ENCODE measurements around the gene APPL2. TPM values are rescaled to one million over a fixed set of nuclear protein-coding genes. Genes with fewer than 3 reads are reported as not detected.

The APPL2 gene
- total RNA-seq, 1 experiment from 2014 or later = 16.1 TPM

DNA sequence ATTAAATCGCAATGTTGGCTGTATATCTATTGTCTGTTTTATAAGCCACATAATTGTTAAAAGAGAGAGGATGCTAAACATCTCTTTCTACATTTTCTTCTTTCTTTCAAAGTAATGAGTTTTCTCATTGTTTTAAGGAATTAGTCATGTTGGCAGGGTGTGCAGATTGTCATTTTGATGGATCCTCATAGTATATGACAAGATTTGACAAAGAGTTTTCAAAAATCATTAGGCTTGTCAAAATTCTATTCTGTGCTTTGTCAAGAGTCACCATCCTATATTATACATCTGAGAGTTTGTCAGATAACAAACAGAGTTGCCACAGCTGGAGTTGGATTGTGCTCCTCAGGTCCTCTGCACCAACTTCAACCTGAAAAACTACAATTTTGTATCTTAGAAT, 35.4 kb upstream of the APPL2 start:
- H3K4me1 Mint-ChIP-seq = peaks cover 6% of the 10 kb centered on the region
- no peak for ATAC-seq
- no peak for TF ChIP-seq ZNF121 (CRISPR knock-in tag; IDR thresholded peaks at IDR 0.05)
- TF ChIP-seq ZNF671 (CRISPR knock-in tag; IDR thresholded peaks at IDR 0.05) = no peak
- TF ChIP-seq NR2C2 (CRISPR knock-in tag; IDR thresholded peaks at IDR 0.05) = no peak
- no peak for TF ChIP-seq ZNF138 (CRISPR knock-in tag; conservative IDR thresholded peaks at IDR 0.05)
- TF ChIP-seq TEAD4 (CRISPR knock-in tag; IDR thresholded peaks at IDR 0.05) = no peak
- no peak for TF ChIP-seq NFYB (CRISPR knock-in tag; conservative IDR thresholded peaks at IDR 0.05; ENCODE audit: low read depth)
- TF ChIP-seq JUN (CRISPR knock-in tag; IDR thresholded peaks at IDR 0.05) = no peak
- TF ChIP-seq SOX15 (CRISPR knock-in tag; IDR thresholded peaks at IDR 0.05) = no peak
- no peak for TF ChIP-seq OVOL2 (CRISPR knock-in tag; IDR thresholded peaks at IDR 0.05; ENCODE audit: borderline replicate concordance)
- no peak for TF ChIP-seq STAT6 (CRISPR knock-in tag; conservative IDR thresholded peaks at IDR 0.05; ENCODE audit: low read depth)
- TF ChIP-seq ZNF263 (CRISPR knock-in tag; IDR thresholded peaks at IDR 0.05; ENCODE audit: low read depth) = no peak
- no peak for TF ChIP-seq ZNF425 (CRISPR knock-in tag; conservative IDR thresholded peaks at IDR 0.05)
- TF ChIP-seq ZNF317 (CRISPR knock-in tag; IDR thresholded peaks at IDR 0.05; ENCODE audit: borderline replicate concordance, low read depth) = no peak
- H3K4me3 Mint-ChIP-seq = no peak overlapping the region
- CTCF ChIA-PET = no interaction called here
- H3K36me3 Mint-ChIP-seq = no peaks in the 10 kb centered on the region
- POLR2A ChIA-PET = no interaction called here
- no peaks in the 10 kb centered on the region; the same call in 1 of the 2 replicates for H3K27me3 Mint-ChIP-seq (ENCODE audit: low read depth)
- peaks cover 8% of the 10 kb centered on the region for H3K9me3 Mint-ChIP-seq
- DNase-seq (ENCODE audit: low spot score) = no peak
- H3K27ac Mint-ChIP-seq = no peak overlapping the region

GRCh38 chr12:105270671-105271255, 34.8 kb upstream of the APPL2 start:
- Mint-ChIP-seq H3K27ac (no peak overlapping the region), H3K36me3 (no peaks in the 10 kb centered on the region), H3K9me3 (peaks cover 8% of the 10 kb centered on the region), H3K27me3 (ENCODE audit: low read depth) (no peaks in the 10 kb centered on the region; the same call in 1 of the 2 replicates), H3K4me3 (no peak overlapping the region), H3K4me1 (peaks cover under 1% of the 10 kb centered on the region; the same call in 1 of the 2 replicates)
- DNase-seq (ENCODE audit: low spot score) = no peak
- no peak for ATAC-seq
- TF ChIP-seq ETV6 (CRISPR knock-in tag; IDR thresholded peaks at IDR 0.05) (no peak), ZNF425 (CRISPR knock-in tag; conservative IDR thresholded peaks at IDR 0.05) (no peak), ZNF317 (CRISPR knock-in tag; IDR thresholded peaks at IDR 0.05; ENCODE audit: borderline replicate concordance, low read depth) (no peak), ZNF671 (CRISPR knock-in tag; IDR thresholded peaks at IDR 0.05) (no peak), TEAD4 (CRISPR knock-in tag; IDR thresholded peaks at IDR 0.05) (no peak), EMX1 (CRISPR knock-in tag; IDR thresholded peaks at IDR 0.05) (no peak), NR2C2 (CRISPR knock-in tag; IDR thresholded peaks at IDR 0.05) (no peak), JUN (CRISPR knock-in tag; IDR thresholded peaks at IDR 0.05) (no peak), FOXK1 (CRISPR knock-in tag; IDR thresholded peaks at IDR 0.05) (no peak), NFATC4 (CRISPR knock-in tag; IDR thresholded peaks at IDR 0.05) (no peak), RELA (CRISPR knock-in tag; IDR thresholded peaks at IDR 0.05; ENCODE audit: borderline replicate concordance) (no peak), MXD4 (CRISPR knock-in tag; IDR thresholded peaks at IDR 0.05; ENCODE audit: borderline replicate concordance) (no peak), ZNF263 (CRISPR knock-in tag; IDR thresholded peaks at IDR 0.05; ENCODE audit: low read depth) (no peak)
- TF ChIP-seq, protein P1, sequence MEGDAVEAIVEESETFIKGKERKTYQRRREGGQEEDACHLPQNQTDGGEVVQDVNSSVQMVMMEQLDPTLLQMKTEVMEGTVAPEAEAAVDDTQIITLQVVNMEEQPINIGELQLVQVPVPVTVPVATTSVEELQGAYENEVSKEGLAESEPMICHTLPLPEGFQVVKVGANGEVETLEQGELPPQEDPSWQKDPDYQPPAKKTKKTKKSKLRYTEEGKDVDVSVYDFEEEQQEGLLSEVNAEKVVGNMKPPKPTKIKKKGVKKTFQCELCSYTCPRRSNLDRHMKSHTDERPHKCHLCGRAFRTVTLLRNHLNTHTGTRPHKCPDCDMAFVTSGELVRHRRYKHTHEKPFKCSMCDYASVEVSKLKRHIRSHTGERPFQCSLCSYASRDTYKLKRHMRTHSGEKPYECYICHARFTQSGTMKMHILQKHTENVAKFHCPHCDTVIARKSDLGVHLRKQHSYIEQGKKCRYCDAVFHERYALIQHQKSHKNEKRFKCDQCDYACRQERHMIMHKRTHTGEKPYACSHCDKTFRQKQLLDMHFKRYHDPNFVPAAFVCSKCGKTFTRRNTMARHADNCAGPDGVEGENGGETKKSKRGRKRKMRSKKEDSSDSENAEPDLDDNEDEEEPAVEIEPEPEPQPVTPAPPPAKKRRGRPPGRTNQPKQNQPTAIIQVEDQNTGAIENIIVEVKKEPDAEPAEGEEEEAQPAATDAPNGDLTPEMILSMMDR (IDR thresholded peaks at IDR 0.05) = no peak
- TF ChIP-seq, protein P2, sequence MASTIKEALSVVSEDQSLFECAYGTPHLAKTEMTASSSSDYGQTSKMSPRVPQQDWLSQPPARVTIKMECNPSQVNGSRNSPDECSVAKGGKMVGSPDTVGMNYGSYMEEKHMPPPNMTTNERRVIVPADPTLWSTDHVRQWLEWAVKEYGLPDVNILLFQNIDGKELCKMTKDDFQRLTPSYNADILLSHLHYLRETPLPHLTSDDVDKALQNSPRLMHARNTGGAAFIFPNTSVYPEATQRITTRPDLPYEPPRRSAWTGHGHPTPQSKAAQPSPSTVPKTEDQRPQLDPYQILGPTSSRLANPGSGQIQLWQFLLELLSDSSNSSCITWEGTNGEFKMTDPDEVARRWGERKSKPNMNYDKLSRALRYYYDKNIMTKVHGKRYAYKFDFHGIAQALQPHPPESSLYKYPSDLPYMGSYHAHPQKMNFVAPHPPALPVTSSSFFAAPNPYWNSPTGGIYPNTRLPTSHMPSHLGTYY (CRISPR knock-in tag; IDR thresholded peaks at IDR 0.05) = no peak
- TF ChIP-seq, protein P3, sequence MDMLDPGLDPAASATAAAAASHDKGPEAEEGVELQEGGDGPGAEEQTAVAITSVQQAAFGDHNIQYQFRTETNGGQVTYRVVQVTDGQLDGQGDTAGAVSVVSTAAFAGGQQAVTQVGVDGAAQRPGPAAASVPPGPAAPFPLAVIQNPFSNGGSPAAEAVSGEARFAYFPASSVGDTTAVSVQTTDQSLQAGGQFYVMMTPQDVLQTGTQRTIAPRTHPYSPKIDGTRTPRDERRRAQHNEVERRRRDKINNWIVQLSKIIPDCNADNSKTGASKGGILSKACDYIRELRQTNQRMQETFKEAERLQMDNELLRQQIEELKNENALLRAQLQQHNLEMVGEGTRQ (CRISPR knock-in tag; IDR thresholded peaks at IDR 0.05) = no peak
- CTCF ChIA-PET = interaction anchor here (1.2 kb wide), 1 partner anchor 35 kb away, joined by 3 read pairs; the partner anchor contains the start of gene APPL2
- POLR2A ChIA-PET = no interaction called here
